ENCODE measurements around the gene PCMT1. TPM values are rescaled to one million over a fixed set of nuclear protein-coding genes. Genes with fewer than 3 reads are reported as not detected.

Gene PCMT1
- total and polyA plus RNA-seq, 2 of the 13 experiments (the other 11 are each of a cell fraction or from before 2014, with no cell fraction given): 112 to 169 TPM

GRCh38 chr6:149845549-149845948 lies 96.0 kb downstream of the PCMT1 start:
- ATAC-seq (no peak), DNase-seq (ENCODE audit: low spot score) (no peak), FAIRE-seq (no peak)
- Histone ChIP-seq H3K27me3 (ENCODE audit: control insufficient read depth in 1 of 2, insufficient read depth in 2 of 2, low read length in 2 of 2) (no peaks in the 10 kb centered on the region), H3K36me3 (replicated peaks in 1 of 2; ENCODE audit: control insufficient read depth in 1 of 2, insufficient read depth in 2 of 2, low read length in 2 of 2) (peaks cover 2 to 20% of the 10 kb centered on the region in 2 experiments; a peak in 3 of 5 replicates), H3K4me1 (ENCODE audit: insufficient read depth, low read length) (peaks cover 23% of the 10 kb centered on the region), H3K9ac (ENCODE audit: insufficient read depth, low read depth, low read length) (no peak overlapping the region), H3K79me2 (ENCODE audit: insufficient read depth, low read length) (no peaks in the 10 kb centered on the region), H3K4me2 (ENCODE audit: low read depth, low read length) (no peak overlapping the region), H3K9me3 (ENCODE audit: low read length) (no peaks in the 10 kb centered on the region), H2AFZ (ENCODE audit: low read length) (no peak overlapping the region), H4K20me1 (ENCODE audit: insufficient read depth, low read length) (peaks cover 6% of the 10 kb centered on the region; the same call in 1 of the 2 replicates), H3K27ac (ENCODE audit: extremely low read length, insufficient read depth, low read length) (no peak overlapping the region), H3K4me3 (replicated peaks in 1 of 3; ENCODE audit: insufficient read depth in 1 of 3, low read depth in 2 of 3, low read length in 3 of 3) (no peak overlapping the region)
- in situ Hi-C loops (cut with HindIII; ENCODE audit: extremely low pct_ligation_motif_present, low pct_unique_long_range_greater_than_20kb): loop anchor here (10.0 kb wide), 1 partner anchor 159 kb away; no protein-coding TSS in a partner anchor
- intact Hi-C loops (cut with micrococcal nuclease; ENCODE audit: unreplicated experiment): no loop called here
- BruUV-seq (replicated peaks): no TSS peak
- ChIA-PET POLR2A (interaction anchor here (3.3 kb wide), 1 partner anchor 17 kb away, joined by 56 read pairs; the partner anchor contains the start of gene LRP11), CTCF (ENCODE audit: low intra/inter-chr PET ratio, low total read pairs) (no interaction called here)
- WGBS (ENCODE audit: low lambda C conversion rate): 91% methylated on average over 3 of the region's 3 CpGs
- no peak for TF ChIP-seq HOXA7 (CRISPR knock-in tag; IDR thresholded peaks at IDR 0.05)
- no peak for TF ChIP-seq ZNF121 (CRISPR knock-in tag; IDR thresholded peaks at IDR 0.05)
- no peak for TF ChIP-seq NBN (conservative IDR thresholded peaks at IDR 0.05)
- TF ChIP-seq UBTF (CRISPR knock-in tag; IDR thresholded peaks at IDR 0.05): no peak
- no peak for TF ChIP-seq MTF1 (CRISPR knock-in tag; IDR thresholded peaks at IDR 0.05)
- no peak for TF ChIP-seq ZBTB42 (CRISPR knock-in tag; IDR thresholded peaks at IDR 0.05)
- TF ChIP-seq ZBTB46 (CRISPR knock-in tag; IDR thresholded peaks at IDR 0.05; ENCODE audit: borderline replicate concordance): no peak
- TF ChIP-seq ZNF253 (CRISPR knock-in tag; IDR thresholded peaks at IDR 0.05; ENCODE audit: borderline replicate concordance): no peak
- TF ChIP-seq SUZ12 (IDR thresholded peaks at IDR 0.05; ENCODE audit: low read depth, low read length): no peak
- TF ChIP-seq ZNF816 (CRISPR knock-in tag; IDR thresholded peaks at IDR 0.05; ENCODE audit: borderline replicate concordance): no peak
- TF ChIP-seq ZNF710 (CRISPR knock-in tag; IDR thresholded peaks at IDR 0.05; ENCODE audit: borderline replicate concordance): no peak
- no peak for TF ChIP-seq ZNF75D (CRISPR knock-in tag; IDR thresholded peaks at IDR 0.05; ENCODE audit: borderline replicate concordance)
- TF ChIP-seq EZH2 (conservative IDR thresholded peaks at IDR 0.05; ENCODE audit: low read depth, low read length): no peak
- TF ChIP-seq DPF2 (CRISPR knock-in tag; IDR thresholded peaks at IDR 0.05; ENCODE audit: borderline replicate concordance, low read depth): no peak
- no peak for TF ChIP-seq ELF1 (CRISPR knock-in tag; IDR thresholded peaks at IDR 0.05)
- no peak for TF ChIP-seq ELF4 (CRISPR knock-in tag; IDR thresholded peaks at IDR 0.05; ENCODE audit: borderline replicate concordance)
- no peak for TF ChIP-seq MIXL1 (CRISPR knock-in tag; IDR thresholded peaks at IDR 0.05)
